Kidney epithelial cell (primary cell): Measurements from ENCODE around the gene PALS2. TPM values are rescaled to one million over a fixed set of nuclear protein-coding genes. Genes with fewer than 3 reads are reported as not detected.

ENCODE experiments used
- DNase-seq: peaks from one replicate; pipeline ENCODE4 v3.0.0-alpha.2; 2010; ENCODE audit warnings: low read depth
- H3K27me3 ChIP-seq: 2 replicates; pipeline ENCODE4 v1.6.0; 2011; ENCODE audit warnings: low read length; ENCODE audit not compliant: control insufficient read depth, insufficient read depth
- H3K36me3 ChIP-seq: 2 replicates; pipeline ENCODE4 v1.5.1; 2011; ENCODE audit warnings: low read length; ENCODE audit not compliant: control insufficient read depth, insufficient read depth
- H3K4me3 ChIP-seq: 2 replicates; pipeline ENCODE4 v1.5.1; 2011; ENCODE audit warnings: low read depth, mild to moderate bottlenecking, control low read depth, low read length
- CTCF ChIP-seq: IDR thresholded peaks from 2 replicates; pipeline ENCODE4 v1.5.1; 2011; ENCODE audit warnings: mild to moderate bottlenecking, moderate library complexity, low read length, control low read depth, inconsistent platforms; ENCODE audit not compliant: insufficient read depth, poor library complexity, severe bottlenecking
- total RNA-seq: library from RNA; depleted of rRNA; stranded (reverse); fragments of >200 nt; gene quantifications from 2 replicates; pipeline ENCODE4 v1.2.3, GENCODE V29; 2015

The PALS2 gene
- total RNA-seq, 1 donor from 2014 or later, result 8.0 TPM

- Histone ChIP-seq H3K36me3 (no peaks in the 10 kb centered on the region), H3K27me3 (no peaks in the 10 kb centered on the region), H3K4me3 (no peak overlapping the region)
- DNase-seq, result no peak
- no peak for TF ChIP-seq CTCF
These were observed 23.3 kb upstream of the PALS2 start for GRCh38 chr7:24549991-24550390.

- no peak for DNase-seq
- Histone ChIP-seq H3K4me3 (no peak overlapping the region), H3K36me3 (no peaks in the 10 kb centered on the region), H3K27me3 (no peaks in the 10 kb centered on the region)
- TF ChIP-seq CTCF, result no peak
These were observed 18.1 kb upstream of the PALS2 start for GRCh38 chr7:24555184-24555583.

- TF ChIP-seq CTCF, result no peak
- Histone ChIP-seq H3K4me3 (no peak overlapping the region), H3K27me3 (no peaks in the 10 kb centered on the region), H3K36me3 (no peaks in the 10 kb centered on the region)
- no peak for DNase-seq
These were observed 17.5 kb upstream of the PALS2 start for GRCh38 chr7:24555719-24556118.

- DNase-seq, result no peak
- TF ChIP-seq CTCF, result no peak
- Histone ChIP-seq H3K36me3 (no peaks in the 10 kb centered on the region), H3K4me3 (no peak overlapping the region), H3K27me3 (no peaks in the 10 kb centered on the region)
These were observed 12.5 kb upstream of the PALS2 start for GRCh38 chr7:24560772-24561171.

GRCh38 chr7:24566274-24566673 is 7.0 kb upstream of the PALS2 start:
- DNase-seq, result no peak
- Histone ChIP-seq H3K27me3 (no peaks in the 10 kb centered on the region), H3K36me3 (no peaks in the 10 kb centered on the region), H3K4me3 (no peak overlapping the region)
- TF ChIP-seq CTCF, result no peak

GRCh38 chr7:24570983-24571382 is 2.3 kb upstream of the PALS2 start:
- DNase-seq, result no peak
- TF ChIP-seq CTCF, result no peak
- H3K27me3 ChIP-seq, result no peaks in the 10 kb centered on the region
- H3K4me3 ChIP-seq, result no peak overlapping the region
- H3K36me3 ChIP-seq, result no peaks in the 10 kb centered on the region
